Transverse colon (tissue), 4 donors: ENCODE measurements around the gene SEMA6B. TPM values are rescaled to one million over a fixed set of nuclear protein-coding genes. Genes with fewer than 3 reads are reported as not detected.
A peak's percentile ranks its signal among the peaks of the same experiment; 100 is the strongest.

Experiments used
- DNase-seq: peaks from one replicate; pipeline ENCODE4 v3.0.0-alpha.2; 2019
- H3K27ac ChIP-seq, 4 donors: fragments of 200-600 bp; sonication (generic); 2 replicates each; pipeline ENCODE4 v1.5.1; 2016 to 2018; ENCODE audit warnings: inconsistent platforms in 4 of 4
- H3K27me3 ChIP-seq: fragments of 200-600 bp; sonication (generic); 2 replicates; pipeline ENCODE4 v1.5.1; 2017; ENCODE audit warnings: inconsistent platforms
- H3K36me3 ChIP-seq, 4 donors: fragments of 200-600 bp; sonication (generic); 2 replicates each; pipeline ENCODE4 v1.5.1; 2017 to 2019; ENCODE audit warnings: inconsistent platforms in 4 of 4
- H3K4me1 ChIP-seq, 4 donors: fragments of 200-600 bp; sonication (generic); 2 replicates each; pipeline ENCODE4 v1.5.1; 2017 to 2020; ENCODE audit warnings: inconsistent platforms in 4 of 4
- H3K4me3 ChIP-seq, 4 donors: fragments of 200-600 bp; sonication (generic); 1 replicate in 1 of 4; 2 replicates in 3 of 4; pipeline versions ENCODE4 v1.5.1 to v1.6.1; 2017 to 2019; ENCODE audit warnings: inconsistent platforms in 4 of 4
- H3K9me3 ChIP-seq, 2 donors: fragments of 200-600 bp; sonication (generic); 2 replicates each; pipeline ENCODE4 v1.5.1; 2017 to 2019; ENCODE audit warnings: inconsistent platforms in 2 of 2
- CTCF ChIP-seq, 5 experiments: fragments of 200-600 bp in 3 of 5; fragments of 450-650 bp in 2 of 5; sonication (generic) in 3 of 5; IDR thresholded peaks; 1 replicate in 2 of 5; 2 replicates in 3 of 5; pipeline ENCODE4 v1.5.1; 2016 to 2017; ENCODE audit warnings: antibody characterized with exemption in 5 of 5, inconsistent platforms in 3 of 5, mild to moderate bottlenecking in 2 of 5, moderate library complexity in 1 of 5
- EP300 ChIP-seq: sonication (generic); formaldehyde crosslinking; IDR thresholded peaks from one replicate; pipeline ENCODE4 v1.6.1; 2017; ENCODE audit warnings: antibody characterized with exemption, low read depth
- POLR2A ChIP-seq: fragments of 450-650 bp; IDR thresholded peaks from one replicate; pipeline ENCODE4 v1.6.1; 2016; ENCODE audit warnings: antibody characterized with exemption, mild to moderate bottlenecking, moderate library complexity
- POLR2AphosphoS5 ChIP-seq, 3 donors: sonication (generic); formaldehyde crosslinking; IDR thresholded peaks; one replicate each; pipeline ENCODE4 v1.6.1; 2016; ENCODE audit warnings: antibody characterized with exemption in 3 of 3
- WGBS, 2 donors: methylation state at CpG; one replicate each; pipeline ENCODE4 v1.1.5; 2018; ENCODE audit warnings: low coverage in 1 of 2; 5-methylcytosine and 5-hydroxymethylcytosine counted together
- in situ Hi-C, 4 donors: fragments of 200-750 bp; cut with MboI; loops; one replicate each; pipeline versions ENCODE4 v1.15.0 to v1.15.1; 2017; ENCODE audit warnings: low sequenced_read_pairs in 3 of 4, low pct_ligation_motif_present in 1 of 4, low pct_unique_long_range_greater_than_20kb in 1 of 4
- intact Hi-C: fragments of 100-400 bp; cut with DNase I; formaldehyde crosslinking; loops from one replicate; pipeline ENCODE4 v1.15.1; 2023; ENCODE audit warnings: low total_unique reads
- total RNA-seq, 4 donors: library from RNA; depleted of rRNA; stranded (reverse); fragments of >200 nt; gene quantifications; one replicate each; pipeline ENCODE4 v1.1.0, GENCODE V29; 2016

The SEMA6B gene
- total RNA-seq, 4 donors from 2014 or later: 1.00 to 4.1 (median 1.7) TPM

- in situ Hi-C loops: no loop called here
- H3K4me1 ChIP-seq: peaks cover 9 to 20% (median 15%) of the 10 kb centered on the region in 4 donors
- no peak overlapping the region for H3K27ac ChIP-seq
- H3K9me3 ChIP-seq: no peaks in the 10 kb centered on the region
- peak overlapping the region in 1 of 4 donors; percentile 21 for H3K4me3 ChIP-seq
- intact Hi-C loops: no loop called here
- 14% methylated on average over 26 of the region's 50 CpGs; no CpG with 5 or more reads in 1 of the 2 donors for WGBS, 2 donors
- TF ChIP-seq EP300 (no peak), CTCF (IDR thresholded peaks at IDR 0.05) (no peak), POLR2A (no peak), POLR2AphosphoS5 (IDR thresholded peaks at IDR 0.05) (no peak)
- H3K27me3 ChIP-seq: peaks cover 99% of the 10 kb centered on the region
- no peak for DNase-seq
- H3K36me3 ChIP-seq: no peaks in the 10 kb centered on the region
Measured at GRCh38 chr19:4580021-4580901, 20.8 kb upstream of the SEMA6B start.

- no peak overlapping the region for H3K4me3 ChIP-seq
- 66% methylated on average over 6 of the region's 8 CpGs; no CpG with 5 or more reads in 1 of the 2 donors for WGBS, 2 donors
- in situ Hi-C loops: loop anchor here in 3 of 4 donors (10.0 kb wide), 1 partner anchor 45 kb away; no protein-coding TSS in a partner anchor
- peaks cover 5 to 14% (median 10%) of the 10 kb centered on the region in 4 donors for H3K4me1 ChIP-seq
- H3K36me3 ChIP-seq: no peaks in the 10 kb centered on the region
- intact Hi-C loops: loop anchor here (5.0 kb wide), 1 partner anchor 58 kb away; the partner anchor contains the start of gene TNFAIP8L1
- TF ChIP-seq POLR2AphosphoS5 (IDR thresholded peaks at IDR 0.05): no peak
- no peak for TF ChIP-seq EP300
- TF ChIP-seq CTCF (IDR thresholded peaks at IDR 0.05): no peak
- TF ChIP-seq POLR2A: no peak
- no peaks in the 10 kb centered on the region for H3K9me3 ChIP-seq
- no peak overlapping the region for H3K27ac ChIP-seq
- H3K27me3 ChIP-seq: peaks cover 99% of the 10 kb centered on the region
- DNase-seq: no peak
Measured at GRCh38 chr19:4579389-4579788, 19.9 kb upstream of the SEMA6B start.

- no peaks in the 10 kb centered on the region for H3K36me3 ChIP-seq
- no peak for DNase-seq
- intact Hi-C loops: loop anchor here (5.0 kb wide), 1 partner anchor 59 kb away; the partner anchor contains the start of gene TNFAIP8L1
- in situ Hi-C loops: loop anchor here in 3 of 4 donors (10.0 kb wide), 1 partner anchor 46 kb away; no protein-coding TSS in a partner anchor
- WGBS, 2 donors: 47 to 60% methylated on average over 1 to 11 of the region's 11 CpGs
- TF ChIP-seq EP300 (no peak), CTCF (IDR thresholded peaks at IDR 0.05) (no peak), POLR2AphosphoS5 (IDR thresholded peaks at IDR 0.05) (no peak), POLR2A (no peak)
- H3K27ac ChIP-seq: no peak overlapping the region
- H3K4me1 ChIP-seq: peaks cover 0 to 8% (median 5%) of the 10 kb centered on the region in 4 donors
- no peak overlapping the region for H3K4me3 ChIP-seq
- H3K9me3 ChIP-seq: no peaks in the 10 kb centered on the region
- peaks cover 99% of the 10 kb centered on the region for H3K27me3 ChIP-seq
Measured at GRCh38 chr19:4578552-4579248, 19.2 kb upstream of the SEMA6B start.
